GM12864 (cell line): ENCODE measurements around the gene ANKRD44.
A peak's percentile ranks its signal among the peaks of the same experiment; 100 is the strongest.

Experiments
- DNase-seq: peaks from one replicate; pipeline ENCODE4 v3.0.0-alpha.2; 2011; ENCODE audit warnings: low read depth
- H3K4me3 ChIP-seq: 2 replicates; pipeline ENCODE4 v1.5.1; 2011; ENCODE audit warnings: mild to moderate bottlenecking, low read depth, low read length, control low read depth
- CTCF ChIP-seq: IDR thresholded peaks from 2 replicates; pipeline ENCODE4 v1.5.1; 2011; ENCODE audit warnings: low read depth, mild to moderate bottlenecking, moderate library complexity, low read length, control low read depth, inconsistent platforms; ENCODE audit errors: missing control alignments

ANKRD44 gene

GRCh38 chr2:197207106-197207505 lies 103.5 kb downstream of the ANKRD44 start:
- H3K4me3 ChIP-seq, result no peak overlapping the region; the same call in 1 of the 2 replicates
- TF ChIP-seq CTCF, result no peak
- no peak for DNase-seq

- peak overlapping the region; percentile 29; the same call in 1 of the 2 replicates for H3K4me3 ChIP-seq
- no peak for TF ChIP-seq CTCF
- no peak for DNase-seq
Measured at GRCh38 chr2:197205585-197206215, 104.9 kb downstream of the ANKRD44 start.

- no peak overlapping the region for H3K4me3 ChIP-seq
- no peak for DNase-seq
- TF ChIP-seq CTCF, result no peak
Measured at GRCh38 chr2:197204519-197205250, 105.9 kb downstream of the ANKRD44 start.

GRCh38 chr2:197201874-197202273 lies 108.7 kb downstream of the ANKRD44 start:
- no peak for DNase-seq
- no peak for TF ChIP-seq CTCF
- H3K4me3 ChIP-seq, result no peak overlapping the region

- TF ChIP-seq CTCF, result no peak
- DNase-seq, result no peak
- H3K4me3 ChIP-seq, result no peak overlapping the region
Measured at GRCh38 chr2:197200762-197201058, 109.9 kb downstream of the ANKRD44 start.

- no peak overlapping the region for H3K4me3 ChIP-seq
- no peak for DNase-seq
- TF ChIP-seq CTCF, result no peak
Measured at GRCh38 chr2:197200051-197200761, 110.4 kb downstream of the ANKRD44 start.
